Suprapubic skin (tissue), 4 donors: Measurements from ENCODE around the gene EFCAB12.

Experiments used
- EP300 ChIP-seq: sonication (generic); formaldehyde crosslinking; IDR thresholded peaks from one replicate; pipeline ENCODE4 v1.6.1; 2017; ENCODE audit warnings: antibody characterized with exemption
- POLR2A ChIP-seq, 2 donors: fragments of 450-650 bp; IDR thresholded peaks; one replicate each; pipeline ENCODE4 v1.6.1; 2017; ENCODE audit warnings: antibody characterized with exemption in 2 of 2, mild to moderate bottlenecking in 2 of 2, moderate library complexity in 2 of 2
- POLR2AphosphoS5 ChIP-seq, 3 donors: sonication (generic); formaldehyde crosslinking; IDR thresholded peaks; one replicate each; pipeline ENCODE4 v1.6.1; 2017; ENCODE audit warnings: antibody characterized with exemption in 3 of 3
- TF ChIP-seq, protein P1 (sequence below), 2 donors: fragments of 200-600 bp in 1 of 2; fragments of 450-650 bp in 1 of 2; sonication (generic) in 1 of 2; IDR thresholded peaks; one replicate each; pipeline ENCODE4 v1.5.1; 2016 to 2019; ENCODE audit warnings: antibody characterized with exemption in 2 of 2, mild to moderate bottlenecking in 1 of 2, moderate library complexity in 1 of 2

GRCh38 chr3:129398803-129399144 is 29.7 kb downstream of the EFCAB12 start:
- TF ChIP-seq POLR2A (IDR thresholded peaks at IDR 0.05) (no peak), EP300 (no peak), POLR2AphosphoS5 (IDR thresholded peaks at IDR 0.05) (no peak)
- TF ChIP-seq, protein P1, sequence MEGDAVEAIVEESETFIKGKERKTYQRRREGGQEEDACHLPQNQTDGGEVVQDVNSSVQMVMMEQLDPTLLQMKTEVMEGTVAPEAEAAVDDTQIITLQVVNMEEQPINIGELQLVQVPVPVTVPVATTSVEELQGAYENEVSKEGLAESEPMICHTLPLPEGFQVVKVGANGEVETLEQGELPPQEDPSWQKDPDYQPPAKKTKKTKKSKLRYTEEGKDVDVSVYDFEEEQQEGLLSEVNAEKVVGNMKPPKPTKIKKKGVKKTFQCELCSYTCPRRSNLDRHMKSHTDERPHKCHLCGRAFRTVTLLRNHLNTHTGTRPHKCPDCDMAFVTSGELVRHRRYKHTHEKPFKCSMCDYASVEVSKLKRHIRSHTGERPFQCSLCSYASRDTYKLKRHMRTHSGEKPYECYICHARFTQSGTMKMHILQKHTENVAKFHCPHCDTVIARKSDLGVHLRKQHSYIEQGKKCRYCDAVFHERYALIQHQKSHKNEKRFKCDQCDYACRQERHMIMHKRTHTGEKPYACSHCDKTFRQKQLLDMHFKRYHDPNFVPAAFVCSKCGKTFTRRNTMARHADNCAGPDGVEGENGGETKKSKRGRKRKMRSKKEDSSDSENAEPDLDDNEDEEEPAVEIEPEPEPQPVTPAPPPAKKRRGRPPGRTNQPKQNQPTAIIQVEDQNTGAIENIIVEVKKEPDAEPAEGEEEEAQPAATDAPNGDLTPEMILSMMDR (IDR thresholded peaks at IDR 0.05), result no peak
